Dedifferentiated amniotic fluid mesenchymal stem cell (primary cell): ENCODE results near the gene GRPEL2.
"Not testable (repeated sequence)": the region's sequence is repeated elsewhere in the genome, so short reads cannot be mapped to it uniquely, and the experiment has no call there.

Experiments used
- DNase-seq: peaks from one replicate; pipeline ENCODE4 v3.0.0-alpha.2; 2016; ENCODE audit errors: extremely low spot score

The GRPEL2 gene

DNA sequence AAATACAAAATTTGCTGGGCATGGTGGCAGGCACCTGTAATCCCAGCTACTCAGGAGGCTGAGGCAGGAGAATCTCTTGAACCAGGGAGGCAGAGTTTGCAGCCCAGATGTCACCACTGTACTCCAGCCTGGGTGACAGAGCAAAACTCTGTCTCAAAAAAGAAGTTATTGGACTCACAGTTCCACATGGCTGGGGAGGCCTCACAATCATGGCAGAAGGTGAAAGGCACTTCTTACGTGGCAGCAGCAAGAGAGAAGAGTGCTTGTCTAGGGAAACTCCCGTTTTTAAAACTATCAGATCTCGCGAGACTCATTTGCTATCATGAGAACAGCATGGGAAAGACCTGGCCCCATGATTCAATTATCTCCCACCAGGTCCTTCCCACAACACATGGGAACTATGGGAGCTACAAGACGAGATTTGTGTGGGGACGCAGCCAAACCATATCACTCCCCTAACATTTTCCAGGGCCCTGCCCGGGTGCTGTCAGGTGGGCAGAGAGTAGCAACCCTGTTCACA lies 53.5 kb downstream of the GRPEL2 start:
- not testable (repeated sequence) for DNase-seq

DNA sequence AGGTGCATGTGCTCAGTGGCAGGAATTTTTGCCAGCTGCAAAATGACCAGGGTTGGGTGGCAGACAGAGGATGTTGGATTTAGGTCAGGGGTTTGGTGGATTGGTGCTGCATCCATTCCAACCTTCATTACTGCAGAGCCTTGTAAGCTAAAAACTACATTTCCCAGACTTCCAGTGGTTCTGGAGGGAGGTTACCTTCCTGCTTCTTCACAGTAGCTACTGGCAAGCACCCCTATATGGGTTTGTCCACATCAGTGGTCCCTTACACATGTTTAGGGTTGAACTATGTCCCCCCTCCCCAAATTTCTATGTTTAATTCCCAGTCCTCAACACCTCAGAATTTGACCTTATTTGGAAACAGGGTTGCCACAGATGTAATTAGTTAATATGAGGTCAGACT lies 54.5 kb downstream of the GRPEL2 start:
- DNase-seq: no peak

DNA sequence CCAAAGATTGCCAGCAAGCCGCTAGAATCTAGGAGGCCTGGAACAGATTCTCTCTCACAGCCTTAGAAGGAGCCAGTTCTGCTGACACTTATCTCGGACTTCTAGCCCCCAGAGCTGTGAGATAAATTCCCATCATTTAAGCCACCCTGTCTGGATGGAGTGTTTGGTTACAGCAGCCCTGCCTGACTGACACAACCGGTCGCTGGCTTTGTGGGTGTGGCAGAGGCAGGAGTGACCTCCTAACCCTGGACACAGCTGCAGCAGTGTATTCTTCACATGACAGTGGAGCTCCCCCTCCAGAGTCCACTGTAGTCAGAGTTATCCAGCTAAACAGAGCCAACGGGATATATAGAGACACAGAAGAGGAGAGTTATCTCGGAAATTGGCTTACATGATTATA lies 55.0 kb downstream of the GRPEL2 start:
- no peak for DNase-seq

DNA sequence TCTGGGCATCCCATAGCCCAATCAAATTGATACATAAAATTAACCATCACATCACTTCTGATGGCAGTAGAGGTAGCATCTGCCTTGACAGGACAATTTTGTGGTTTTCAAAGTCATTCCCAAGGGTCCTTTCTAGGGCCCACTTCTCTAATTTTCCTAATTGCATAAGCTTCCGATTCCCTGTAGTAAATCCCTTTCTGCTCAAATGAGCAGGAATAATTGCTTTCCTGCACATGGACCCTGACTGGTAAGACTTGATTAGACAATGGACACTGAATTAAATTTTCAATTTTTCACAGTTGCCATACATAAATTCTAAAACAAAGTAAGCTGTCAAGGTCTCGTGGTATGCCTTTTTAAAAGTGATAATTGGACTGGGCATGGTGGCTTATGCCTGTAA lies 55.8 kb downstream of the GRPEL2 start:
- no peak for DNase-seq

DNA sequence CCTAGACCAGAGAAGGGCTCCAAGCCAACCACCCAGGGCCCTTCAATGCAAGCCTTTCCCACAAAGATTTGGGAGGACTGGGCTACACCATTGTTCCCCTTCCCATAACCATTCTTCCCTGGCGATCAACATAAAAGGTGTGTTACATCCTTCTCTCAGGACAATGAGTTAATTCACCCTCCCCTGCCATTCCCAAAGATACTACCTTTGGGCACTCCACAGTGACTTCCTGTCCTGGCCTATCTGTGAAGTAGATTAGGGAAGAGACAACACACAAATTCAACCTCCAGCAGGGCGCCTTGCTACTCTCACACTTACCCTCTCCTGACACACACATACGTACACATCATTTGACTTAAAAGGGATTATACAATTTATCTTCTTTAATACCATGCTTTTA lies 57.0 kb downstream of the GRPEL2 start:
- no peak for DNase-seq
